ENCODE data around the gene PER1. TPM values are rescaled to one million over a fixed set of nuclear protein-coding genes. Genes with fewer than 3 reads are reported as not detected.

PER1 gene
- total and polyA plus RNA-seq, 10 of the 15 experiments (the other 5 are each of a cell fraction or from before 2014, with no cell fraction given), result 0.02 to 25.1 (median 5.4) TPM

DNA sequence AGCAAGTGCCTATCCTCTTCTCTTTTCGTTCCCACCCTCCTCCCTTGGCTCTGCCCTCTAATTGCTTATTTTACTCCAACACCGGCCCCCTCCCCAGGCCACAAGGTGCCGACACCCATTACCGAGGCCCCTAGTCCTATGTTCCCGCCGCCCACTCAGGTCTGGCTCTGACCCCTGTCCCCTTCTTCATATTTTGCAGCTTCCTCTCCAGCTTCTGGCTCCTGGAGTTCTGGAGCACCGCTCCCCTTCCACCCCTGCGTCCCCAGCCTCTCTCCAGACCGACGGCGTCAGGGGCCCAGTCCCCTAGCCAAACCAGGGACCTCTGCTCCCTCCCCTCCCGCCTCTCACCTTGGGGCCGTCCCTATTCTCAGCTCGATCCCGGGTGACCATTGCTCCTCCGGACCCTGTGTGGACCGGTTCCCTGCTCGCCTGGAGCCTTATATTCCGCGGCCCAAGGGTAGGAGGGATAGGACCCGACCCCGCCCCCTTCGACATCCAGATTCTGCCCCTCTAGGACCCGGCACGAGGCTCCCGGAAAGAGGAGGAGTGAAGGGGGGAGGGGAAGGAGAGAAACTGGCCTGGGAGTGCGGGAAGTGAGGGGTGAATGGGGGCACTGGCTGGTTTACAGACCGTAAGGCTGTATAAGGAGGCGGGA lies 28.4 kb downstream of the PER1 start, which contains the start of gene HES7 (continued):
- TF ChIP-seq RAD21 (IDR thresholded peaks at IDR 0.05; ENCODE audit: insufficient read depth, low read depth, low read length), result no peak
- TF ChIP-seq NFIC (IDR thresholded peaks at IDR 0.05; ENCODE audit: low read depth, low read length), result no peak

DNA sequence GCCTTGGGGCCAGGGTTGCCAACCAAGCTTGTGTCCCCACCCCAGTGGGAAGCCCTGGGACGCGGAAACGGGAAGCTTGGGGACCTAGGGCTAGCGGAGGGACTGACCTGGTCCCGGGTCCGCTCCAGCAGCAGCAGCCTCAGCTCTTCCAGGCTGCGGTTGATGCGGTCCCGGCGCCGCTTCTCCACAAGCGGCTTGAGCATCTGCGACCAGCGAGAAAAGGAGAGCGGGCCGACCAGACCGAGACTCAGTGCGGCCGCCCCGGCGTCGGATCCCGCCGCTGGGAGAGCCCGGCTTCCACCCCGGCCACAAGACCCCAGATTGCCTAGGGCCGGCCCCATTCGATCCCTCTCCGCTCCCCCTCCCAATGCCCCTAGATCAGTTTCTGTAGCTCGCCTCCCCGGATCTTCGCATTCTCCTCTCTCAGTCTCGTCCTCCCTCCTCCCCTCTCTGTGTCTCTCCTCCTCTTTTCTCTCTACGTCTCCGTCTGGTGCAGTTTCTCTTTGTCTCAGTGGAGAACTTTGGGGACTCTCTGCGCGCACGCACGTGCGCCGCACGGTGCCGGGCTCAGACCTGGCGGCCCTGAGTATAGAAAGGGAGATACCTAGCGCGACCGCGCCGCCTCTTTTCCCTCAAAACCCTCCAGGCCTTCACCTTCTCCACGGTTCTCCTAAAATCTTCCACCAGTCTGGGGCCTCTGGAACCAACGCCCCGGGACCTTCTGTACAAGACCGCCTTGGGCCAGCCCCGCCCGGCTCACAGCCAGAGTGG lies 29.1 kb downstream of the PER1 start:
- POLR2A ChIA-PET, result interaction anchor here (0.9 to 3.9 kb wide), 11 partner anchors 10 to 103 kb away, joined by 3 to 19 read pairs (median 5); partner anchors contain the start of gene PER1
- RAD21 ChIA-PET (ENCODE audit: unreplicated experiment), result interaction anchor here (0.7 to 2.6 kb wide), 8 partner anchors 15 to 100 kb away, joined by 3 to 16 read pairs (median 4); no protein-coding TSS in a partner anchor
- SMC1A ChIA-PET (ENCODE audit: uncharacterized antibody, unreplicated experiment), result interaction anchor here (1.2 to 3.8 kb wide), 6 partner anchors 14 to 63 kb away, joined by 3 to 21 read pairs (median 6); no protein-coding TSS in a partner anchor
- DNase-seq (ENCODE audit: low read depth, low spot score) (no peak), ATAC-seq (no peak), FAIRE-seq (no peak)
- intact Hi-C loops (cut with micrococcal nuclease; ENCODE audit: unreplicated experiment) (loop anchor here (5.0 kb wide), 1 partner anchor 174 kb away; the partner anchor contains the start of gene SLC25A35), in situ Hi-C loops (cut with MboI) (no loop called here)
- no peak overlapping the region for H3K27ac ChIP-seq (ENCODE audit: control insufficient read depth, insufficient read depth)
- no peaks in the 10 kb centered on the region for H3K9me3 ChIP-seq (replicated peaks; ENCODE audit: control insufficient read depth, insufficient read depth, low read length)
- peak overlapping the region; percentile 99 for H3K4me3 ChIP-seq
- peak overlapping the region; percentile 53 for H3K9ac ChIP-seq (ENCODE audit: control insufficient read depth, insufficient read depth, low read length)
- CTCF ChIA-PET, result interaction anchor here (1.0 to 3.7 kb wide), 9 partner anchors 9 to 178 kb away, joined by 3 to 46 read pairs (median 4); partner anchors contain the start of gene SLC25A35
- H3K36me3 ChIP-seq (ENCODE audit: control insufficient read depth in 2 of 2, insufficient read depth in 2 of 2, low read length in 1 of 2), result no peaks in the 10 kb centered on the region
- peaks cover 5 to 9% of the 10 kb centered on the region in 2 experiments for H3K27me3 ChIP-seq (replicated peaks in 1 of 2; ENCODE audit: control insufficient read depth in 2 of 2, insufficient read depth in 2 of 2, low read length in 1 of 2)
- H4K20me1 ChIP-seq (ENCODE audit: control insufficient read depth, insufficient read depth), result no peaks in the 10 kb centered on the region
- no peaks in the 10 kb centered on the region for H3K79me2 ChIP-seq (ENCODE audit: control insufficient read depth, insufficient read depth, low read length)
- H3K4me2 ChIP-seq (ENCODE audit: control insufficient read depth, insufficient read depth), result peak overlapping the region; percentile 94
- H2AFZ ChIP-seq (ENCODE audit: control insufficient read depth, low read depth, low read length), result peak overlapping the region; percentile 59
- TF ChIP-seq BHLHE40 (IDR thresholded peaks at IDR 0.05; ENCODE audit: borderline replicate concordance in 1 of 2, low read depth in 2 of 2, low read length in 1 of 2), result peak; percentile 94 to 96
- TF ChIP-seq, protein P1, sequence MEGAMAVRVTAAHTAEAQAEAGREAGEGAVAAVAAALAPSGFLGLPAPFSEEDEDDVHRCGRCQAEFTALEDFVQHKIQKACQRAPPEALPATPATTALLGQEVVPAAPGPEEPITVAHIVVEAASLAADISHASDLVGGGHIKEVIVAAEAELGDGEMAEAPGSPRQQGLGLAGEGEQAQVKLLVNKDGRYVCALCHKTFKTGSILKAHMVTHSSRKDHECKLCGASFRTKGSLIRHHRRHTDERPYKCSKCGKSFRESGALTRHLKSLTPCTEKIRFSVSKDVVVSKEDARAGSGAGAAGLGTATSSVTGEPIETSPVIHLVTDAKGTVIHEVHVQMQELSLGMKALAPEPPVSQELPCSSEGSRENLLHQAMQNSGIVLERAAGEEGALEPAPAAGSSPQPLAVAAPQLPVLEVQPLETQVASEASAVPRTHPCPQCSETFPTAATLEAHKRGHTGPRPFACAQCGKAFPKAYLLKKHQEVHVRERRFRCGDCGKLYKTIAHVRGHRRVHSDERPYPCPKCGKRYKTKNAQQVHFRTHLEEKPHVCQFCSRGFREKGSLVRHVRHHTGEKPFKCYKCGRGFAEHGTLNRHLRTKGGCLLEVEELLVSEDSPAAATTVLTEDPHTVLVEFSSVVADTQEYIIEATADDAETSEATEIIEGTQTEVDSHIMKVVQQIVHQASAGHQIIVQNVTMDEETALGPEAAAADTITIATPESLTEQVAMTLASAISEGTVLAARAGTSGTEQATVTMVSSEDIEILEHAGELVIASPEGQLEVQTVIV (IDR thresholded peaks at IDR 0.05; ENCODE audit: borderline replicate concordance, partially characterized antibody), result no peak
- peak; percentile 44 for TF ChIP-seq IKZF1 (conservative IDR thresholded peaks at IDR 0.05)
- TF ChIP-seq MXI1 (IDR thresholded peaks at IDR 0.05; ENCODE audit: low read depth, low read length), result peak; percentile 60; the same call in 1 of the 2 replicates
- TF ChIP-seq HDAC6 (IDR thresholded peaks at IDR 0.05; ENCODE audit: unreplicated experiment), result peak; percentile 77
- TF ChIP-seq, protein P2, sequence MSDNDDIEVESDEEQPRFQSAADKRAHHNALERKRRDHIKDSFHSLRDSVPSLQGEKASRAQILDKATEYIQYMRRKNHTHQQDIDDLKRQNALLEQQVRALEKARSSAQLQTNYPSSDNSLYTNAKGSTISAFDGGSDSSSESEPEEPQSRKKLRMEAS (IDR thresholded peaks at IDR 0.05; ENCODE audit: low read depth, low read length), result peak; percentile 59; the same call in 1 of the 2 replicates
- TF ChIP-seq, protein P3, sequence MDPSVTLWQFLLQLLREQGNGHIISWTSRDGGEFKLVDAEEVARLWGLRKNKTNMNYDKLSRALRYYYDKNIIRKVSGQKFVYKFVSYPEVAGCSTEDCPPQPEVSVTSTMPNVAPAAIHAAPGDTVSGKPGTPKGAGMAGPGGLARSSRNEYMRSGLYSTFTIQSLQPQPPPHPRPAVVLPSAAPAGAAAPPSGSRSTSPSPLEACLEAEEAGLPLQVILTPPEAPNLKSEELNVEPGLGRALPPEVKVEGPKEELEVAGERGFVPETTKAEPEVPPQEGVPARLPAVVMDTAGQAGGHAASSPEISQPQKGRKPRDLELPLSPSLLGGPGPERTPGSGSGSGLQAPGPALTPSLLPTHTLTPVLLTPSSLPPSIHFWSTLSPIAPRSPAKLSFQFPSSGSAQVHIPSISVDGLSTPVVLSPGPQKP (IDR thresholded peaks at IDR 0.05; ENCODE audit: low read depth, low read length), result no peak
- BruUV-seq (replicated peaks), result TSS peak; percentile 43
- peaks cover 36% of the 10 kb centered on the region for H3K4me1 ChIP-seq (ENCODE audit: control insufficient read depth, insufficient read depth, low read length)
- 3% methylated on average over 51 of the region's 55 CpGs for WGBS (ENCODE audit: insufficient coverage, insufficient replicate concordance, low lambda C conversion rate, missing lambda C conversion rate)
